B cell (primary cell): Measurements from ENCODE around the gene PLCB1.

Experiments used
- CTCF ChIP-seq: fragments of 200-600 bp; IDR thresholded peaks from one replicate; pipeline ENCODE4 v1.8.0; 2022; ENCODE audit warnings: antibody characterized with exemption, mild to moderate bottlenecking
- EZH2 ChIP-seq: IDR thresholded peaks from 2 replicates; pipeline ENCODE4 v1.6.1; 2012; ENCODE audit warnings: borderline replicate concordance, low read depth, mild to moderate bottlenecking, moderate library complexity, low read length; ENCODE audit not compliant: insufficient read depth, poor library complexity, severe bottlenecking

GRCh38 chr20:8133310-8133768 lies 1.3 kb downstream of the PLCB1 start:
- no peak for TF ChIP-seq EZH2
- no peak for TF ChIP-seq CTCF
